Skeletal muscle satellite cell (primary cell): ENCODE results near the gene TMEM245.

Source experiments
- H3K27me3 ChIP-seq: 2 replicates; pipeline ENCODE4 v1.7.0; 2013; ENCODE audit warnings: low read length; ENCODE audit not compliant: control insufficient read depth, insufficient read depth
- H3K36me3 ChIP-seq: 2 replicates; pipeline ENCODE4 v1.7.0; 2013; ENCODE audit warnings: mild to moderate bottlenecking, control low read depth, low read length; ENCODE audit not compliant: insufficient read depth
- H3K4me1 ChIP-seq: 2 replicates; pipeline ENCODE4 v1.7.0; 2013; ENCODE audit warnings: low read length; ENCODE audit not compliant: control insufficient read depth, insufficient read depth
- H3K4me2 ChIP-seq: 2 replicates; pipeline ENCODE4 v1.7.0; 2013; ENCODE audit warnings: mild to moderate bottlenecking, low read length
- H3K4me3 ChIP-seq: 2 replicates; pipeline ENCODE4 v1.7.0; 2013; ENCODE audit warnings: low read length
- H3K9ac ChIP-seq: 2 replicates; pipeline ENCODE4 v1.7.0; 2013; ENCODE audit warnings: mild to moderate bottlenecking, low read depth, low read length, moderate library complexity
- H3K9me3 ChIP-seq: replicated peaks from 2 replicates; pipeline ENCODE4 v1.7.0; 2013; ENCODE audit warnings: mild to moderate bottlenecking, control low read depth, low read length

TMEM245 gene

DNA sequence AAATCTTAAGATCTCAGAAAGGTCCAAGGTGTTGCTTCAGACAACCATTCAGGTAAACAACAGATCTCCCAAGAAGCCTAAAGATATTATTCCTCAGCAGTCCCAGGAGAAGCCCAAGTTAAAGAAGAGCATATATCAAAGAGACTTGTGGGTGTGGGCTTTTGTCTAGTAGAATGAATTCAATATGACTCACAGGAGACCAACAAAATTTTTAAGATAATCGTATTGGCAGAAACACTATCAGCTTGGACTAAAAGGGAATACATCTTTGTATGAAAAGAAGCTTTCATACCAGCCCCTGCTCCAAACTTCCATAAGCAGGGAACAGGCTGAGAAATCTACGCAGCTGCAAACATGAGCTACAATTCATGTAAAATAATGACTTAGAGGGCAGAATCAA, 116.6 kb downstream of the TMEM245 start:
- H3K4me1 ChIP-seq = peaks cover 6% of the 10 kb centered on the region
- H3K27me3 ChIP-seq = no peaks in the 10 kb centered on the region
- H3K9me3 ChIP-seq = peaks cover 11% of the 10 kb centered on the region
- no peak overlapping the region for H3K4me3 ChIP-seq
- no peak overlapping the region for H3K9ac ChIP-seq
- no peak overlapping the region for H3K4me2 ChIP-seq
- H3K36me3 ChIP-seq = peaks cover 4% of the 10 kb centered on the region

DNA sequence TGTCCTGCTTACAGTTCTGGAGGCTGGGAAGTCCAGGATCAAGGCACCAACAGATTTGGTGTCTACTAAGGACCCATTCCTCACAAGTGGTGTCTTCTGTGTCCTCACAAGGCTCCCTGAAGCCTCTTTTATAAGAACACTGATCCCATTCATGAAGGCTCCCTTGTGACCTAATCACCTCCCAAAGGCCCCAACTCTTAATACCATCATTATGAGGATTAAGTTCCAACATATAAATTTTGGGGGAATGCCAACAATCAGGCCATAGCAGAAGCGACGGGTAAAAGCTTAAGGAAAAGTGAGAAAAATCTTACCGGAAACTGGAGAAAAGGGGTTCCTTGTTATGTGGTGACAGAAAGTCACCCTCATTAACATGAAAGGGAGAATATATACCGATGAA, 117.6 kb downstream of the TMEM245 start:
- Histone ChIP-seq H3K9ac (no peak overlapping the region), H3K36me3 (peaks cover 8% of the 10 kb centered on the region), H3K4me2 (no peak overlapping the region), H3K4me1 (peaks cover 6% of the 10 kb centered on the region), H3K9me3 (peaks cover 11% of the 10 kb centered on the region), H3K4me3 (no peak overlapping the region), H3K27me3 (no peaks in the 10 kb centered on the region)

DNA sequence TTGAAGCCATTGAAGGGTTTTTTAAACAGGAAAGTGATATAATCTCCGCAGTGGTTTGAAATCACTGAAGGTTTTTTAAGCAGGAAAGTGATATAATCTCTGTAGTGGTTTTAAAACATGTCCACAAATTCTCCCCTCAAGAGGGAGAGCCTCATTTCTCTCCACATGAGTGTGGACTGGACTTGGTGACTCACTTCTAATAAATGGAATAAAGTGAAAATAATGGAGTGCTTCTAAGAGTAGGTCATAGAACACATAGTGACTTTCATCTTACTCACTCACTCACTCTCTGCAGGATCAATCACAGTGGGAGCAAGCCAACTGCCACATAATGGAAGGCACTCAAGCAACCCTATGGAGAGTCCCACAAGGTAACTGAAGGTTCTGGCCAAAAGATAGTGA, 118.5 kb downstream of the TMEM245 start:
- peaks cover 8% of the 10 kb centered on the region for H3K36me3 ChIP-seq
- H3K9me3 ChIP-seq = peaks cover 11% of the 10 kb centered on the region
- no peaks in the 10 kb centered on the region for H3K27me3 ChIP-seq
- peaks cover 6% of the 10 kb centered on the region for H3K4me1 ChIP-seq
- peak overlapping the region; percentile 55 for H3K4me2 ChIP-seq
- H3K4me3 ChIP-seq = no peak overlapping the region
- no peak overlapping the region for H3K9ac ChIP-seq

DNA sequence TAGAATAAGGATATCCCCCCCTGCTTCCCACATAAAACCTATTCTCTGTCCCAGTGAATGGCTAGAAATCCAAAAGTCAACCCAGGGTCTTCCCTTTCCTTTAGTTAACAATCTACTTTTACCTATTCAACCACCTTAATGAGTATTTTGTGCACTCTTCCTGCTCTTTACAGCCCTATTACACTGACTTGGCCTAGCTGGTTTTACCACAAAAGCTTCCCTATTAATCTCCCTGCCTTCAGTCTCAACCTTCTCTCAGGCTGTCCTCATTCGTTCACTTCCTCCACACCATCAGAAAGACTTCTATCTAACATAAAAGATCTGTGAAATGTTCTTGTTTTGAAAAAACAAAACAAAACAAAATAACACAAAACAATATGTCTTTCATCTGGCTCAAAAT, 122.6 kb downstream of the TMEM245 start:
- H3K27me3 ChIP-seq = no peaks in the 10 kb centered on the region
- no peak overlapping the region for H3K4me3 ChIP-seq
- H3K4me2 ChIP-seq = no peak overlapping the region

DNA sequence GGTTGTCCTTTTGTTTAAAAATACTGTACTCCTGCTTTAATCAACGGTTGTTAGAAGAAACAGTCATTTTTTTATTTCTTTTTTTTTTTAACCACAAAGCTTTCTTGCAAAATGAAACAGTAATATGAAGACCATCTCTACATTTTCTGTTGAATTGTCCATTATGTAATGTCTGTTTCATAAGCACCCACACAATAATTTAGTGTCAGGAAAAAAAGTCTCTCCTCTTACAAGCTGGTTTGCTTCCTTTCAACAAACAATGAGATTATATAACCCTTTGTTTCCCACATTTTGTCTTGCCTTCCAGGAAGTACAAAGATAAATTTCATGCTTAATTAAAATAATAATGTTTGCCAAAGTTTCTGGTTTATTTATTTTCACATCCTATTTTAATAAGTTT, 123.1 kb downstream of the TMEM245 start:
- Histone ChIP-seq H3K9ac (no peak overlapping the region), H3K4me3 (no peak overlapping the region), H3K9me3 (no peaks in the 10 kb centered on the region), H3K4me1 (peaks cover 3% of the 10 kb centered on the region), H3K27me3 (no peaks in the 10 kb centered on the region), H3K4me2 (no peak overlapping the region), H3K36me3 (peaks cover 4% of the 10 kb centered on the region)

More for the DNA sequence above, 122.6 kb downstream of the TMEM245 start:
- Histone ChIP-seq H3K36me3 (peaks cover 4% of the 10 kb centered on the region), H3K9me3 (no peaks in the 10 kb centered on the region), H3K9ac (no peak overlapping the region), H3K4me1 (peaks cover 6% of the 10 kb centered on the region)

DNA sequence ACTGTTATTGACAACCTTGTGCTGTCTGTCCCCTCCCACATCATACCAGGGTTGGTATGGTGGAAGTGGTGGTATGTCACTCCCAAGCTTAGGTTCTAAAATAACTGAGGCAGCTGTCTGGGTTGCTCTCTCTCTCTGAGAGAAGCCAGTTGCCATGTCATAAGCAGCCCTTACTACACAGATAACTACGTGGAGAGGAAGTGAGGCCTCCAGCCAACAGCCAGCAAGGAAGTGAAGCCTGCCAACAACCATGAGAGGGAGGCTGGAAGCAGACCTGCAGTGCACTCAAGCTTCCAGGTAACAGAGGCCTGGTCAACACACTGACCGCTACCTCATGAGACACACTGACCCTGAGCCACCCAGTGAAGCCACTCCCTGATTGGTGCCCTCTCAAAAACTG, 125.1 kb downstream of the TMEM245 start:
- Histone ChIP-seq H3K9ac (no peak overlapping the region), H3K27me3 (no peaks in the 10 kb centered on the region), H3K4me3 (no peak overlapping the region), H3K9me3 (no peaks in the 10 kb centered on the region), H3K36me3 (peaks cover 11% of the 10 kb centered on the region), H3K4me1 (no peaks in the 10 kb centered on the region), H3K4me2 (no peak overlapping the region)

DNA sequence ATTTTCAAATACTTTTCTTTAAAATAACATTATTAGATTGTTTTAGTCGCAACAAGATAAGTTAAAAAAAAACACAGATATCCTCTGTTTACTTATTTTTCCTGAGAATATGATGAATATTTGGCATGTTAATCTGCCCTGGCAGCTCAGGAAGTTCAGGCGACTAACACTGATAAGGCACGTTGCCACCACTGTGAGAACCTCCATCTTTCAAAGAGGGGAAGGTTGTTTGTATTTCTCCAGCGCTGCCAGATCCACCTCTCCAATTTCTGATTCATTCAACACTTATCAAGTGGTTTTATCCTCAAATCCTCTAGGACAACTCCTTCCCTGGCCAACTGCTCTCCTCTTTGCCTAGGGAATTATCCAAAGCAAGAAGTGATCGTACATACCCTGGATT, 128.3 kb downstream of the TMEM245 start:
- H3K4me1 ChIP-seq = no peaks in the 10 kb centered on the region
- no peaks in the 10 kb centered on the region for H3K9me3 ChIP-seq
- H3K4me2 ChIP-seq = no peak overlapping the region
- no peaks in the 10 kb centered on the region for H3K27me3 ChIP-seq
- H3K9ac ChIP-seq = no peak overlapping the region
- no peak overlapping the region for H3K4me3 ChIP-seq
- H3K36me3 ChIP-seq = peaks cover 7% of the 10 kb centered on the region

DNA sequence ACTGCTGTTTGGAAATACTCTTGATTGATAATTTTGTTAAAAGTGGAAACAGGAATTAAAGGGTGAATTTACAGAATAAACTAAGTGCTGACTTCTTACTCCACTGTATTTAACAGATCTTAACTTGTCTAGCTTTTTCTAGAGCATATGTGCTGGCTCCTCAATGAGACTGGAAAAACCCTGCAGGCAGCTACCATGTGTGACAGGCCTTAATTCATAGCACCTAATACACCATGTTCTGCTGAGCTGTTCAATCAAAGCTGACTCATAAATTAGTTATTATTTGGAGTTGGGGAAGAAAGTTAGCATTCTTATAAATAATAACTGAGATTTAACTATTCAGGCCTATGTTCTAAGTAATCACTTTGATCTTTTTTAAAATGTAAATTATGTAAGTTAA, 135.9 kb downstream of the TMEM245 start:
- H3K4me1 ChIP-seq = no peaks in the 10 kb centered on the region
- no peak overlapping the region for H3K9ac ChIP-seq
- H3K9me3 ChIP-seq = no peaks in the 10 kb centered on the region
- no peak overlapping the region for H3K4me2 ChIP-seq
- no peaks in the 10 kb centered on the region for H3K27me3 ChIP-seq
- H3K4me3 ChIP-seq = no peak overlapping the region
- H3K36me3 ChIP-seq = peaks cover 23% of the 10 kb centered on the region

DNA sequence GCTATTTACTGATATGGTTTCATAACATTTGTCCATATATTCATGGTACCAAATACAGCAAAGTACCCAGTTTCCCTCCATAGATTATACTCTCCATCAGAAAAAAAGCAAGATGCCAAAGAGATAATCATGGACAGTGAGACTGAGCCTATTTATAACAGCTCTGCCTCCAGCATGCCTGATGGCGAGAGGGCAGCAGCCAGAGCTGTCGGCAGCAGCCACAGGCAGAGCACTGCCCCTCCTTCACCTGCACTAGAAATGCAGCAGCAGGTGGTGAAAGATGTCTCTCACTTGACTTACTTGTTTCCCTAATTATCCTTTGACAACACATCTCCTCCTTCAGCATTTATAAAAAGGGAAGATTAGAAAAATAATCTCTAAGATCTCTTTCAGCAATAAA, 138.9 kb downstream of the TMEM245 start:
- Histone ChIP-seq H3K4me1 (no peaks in the 10 kb centered on the region), H3K9me3 (no peaks in the 10 kb centered on the region), H3K9ac (no peak overlapping the region), H3K4me2 (no peak overlapping the region), H3K4me3 (no peak overlapping the region), H3K27me3 (no peaks in the 10 kb centered on the region), H3K36me3 (peaks cover 39% of the 10 kb centered on the region)

DNA sequence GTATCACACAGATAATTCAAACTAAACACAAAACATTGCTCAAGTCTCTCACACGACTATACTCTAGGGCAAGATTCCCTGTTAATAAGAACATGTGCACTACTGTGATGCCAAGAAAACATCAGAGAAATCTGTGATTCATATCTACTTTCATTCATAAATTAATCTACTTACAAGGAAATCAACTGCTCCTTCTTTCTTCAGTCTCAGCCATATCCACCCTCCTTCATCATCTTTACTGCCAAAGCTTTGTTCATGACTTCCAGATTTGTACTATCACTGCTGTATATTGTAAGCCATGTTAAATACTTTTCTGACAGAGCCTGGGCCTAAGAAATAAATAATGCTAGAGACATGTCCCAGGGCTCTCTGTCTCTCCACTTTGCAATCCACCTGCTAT, 141.5 kb downstream of the TMEM245 start:
- Histone ChIP-seq H3K9ac (no peak overlapping the region), H3K4me2 (no peak overlapping the region)

DNA sequence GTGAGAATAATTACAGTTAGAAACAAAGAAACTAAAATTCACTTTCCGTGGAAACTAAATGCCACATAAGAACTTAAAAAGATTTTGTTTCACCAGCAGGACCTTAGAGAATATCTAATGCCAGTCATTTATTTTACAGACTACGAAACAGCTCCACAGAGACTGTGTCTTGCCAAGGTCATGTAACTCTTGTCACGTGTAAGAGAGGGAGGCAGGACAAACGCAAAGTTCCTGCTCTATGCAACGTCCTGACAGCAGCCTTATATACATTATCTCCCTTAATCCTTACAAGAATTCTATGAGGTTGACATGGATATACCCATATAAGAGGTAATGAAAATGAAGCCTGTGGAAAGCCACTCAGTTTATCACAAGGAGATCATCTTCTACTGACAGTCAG, 145.9 kb downstream of the TMEM245 start:
- Histone ChIP-seq H3K4me3 (no peak overlapping the region), H3K4me2 (no peak overlapping the region), H3K4me1 (peaks cover 3% of the 10 kb centered on the region), H3K36me3 (peaks cover 42% of the 10 kb centered on the region), H3K9ac (no peak overlapping the region), H3K27me3 (no peaks in the 10 kb centered on the region), H3K9me3 (no peaks in the 10 kb centered on the region)

More for the DNA sequence above, 141.5 kb downstream of the TMEM245 start:
- Histone ChIP-seq H3K4me1 (no peaks in the 10 kb centered on the region), H3K36me3 (peaks cover 35% of the 10 kb centered on the region), H3K9me3 (no peaks in the 10 kb centered on the region), H3K27me3 (no peaks in the 10 kb centered on the region), H3K4me3 (no peak overlapping the region)

DNA sequence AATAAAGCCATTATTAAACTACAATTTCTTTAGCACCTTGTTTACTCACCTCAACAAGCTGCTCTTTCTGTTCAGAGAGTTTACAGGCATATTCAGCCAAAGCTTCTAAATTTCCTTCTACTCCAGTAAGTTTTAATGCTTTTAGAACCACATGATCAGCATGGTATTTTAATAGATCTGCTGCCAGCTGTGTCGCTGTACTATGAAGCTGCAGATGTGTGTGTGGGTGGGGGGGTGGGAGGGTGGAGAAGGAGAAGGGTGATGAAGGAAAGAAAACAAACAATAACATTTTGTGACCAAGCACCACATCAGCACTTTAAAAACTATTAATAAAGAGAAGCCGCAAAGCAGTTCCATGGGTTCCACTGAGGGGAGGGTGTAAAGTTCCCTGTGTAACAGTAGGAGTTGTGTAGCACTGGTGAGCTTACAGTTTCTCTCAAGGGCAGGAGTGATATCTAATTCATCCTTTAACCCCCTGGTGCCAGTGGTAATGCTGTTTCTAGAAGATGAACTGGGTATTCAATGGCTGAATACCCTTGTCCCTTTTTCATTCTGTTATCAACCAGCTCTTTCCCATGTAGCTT, 147.0 kb downstream of the TMEM245 start:
- peaks cover 30% of the 10 kb centered on the region for H3K36me3 ChIP-seq
- H3K9ac ChIP-seq = no peak overlapping the region
- H3K4me2 ChIP-seq = no peak overlapping the region
- no peaks in the 10 kb centered on the region for H3K9me3 ChIP-seq
- peaks cover 3% of the 10 kb centered on the region for H3K4me1 ChIP-seq
- no peaks in the 10 kb centered on the region for H3K27me3 ChIP-seq
- H3K4me3 ChIP-seq = no peak overlapping the region
